Fibroblast of lung (primary cell): ENCODE data around the gene CHRNA3. TPM values are rescaled to one million over a fixed set of nuclear protein-coding genes. Genes with fewer than 3 reads are reported as not detected.

Source experiments
- DNase-seq, 2 donors: peaks; one replicate each; pipeline versions ENCODE4 v3.0.0 to v3.0.0-alpha.2; 2010; ENCODE audit warnings: low read depth in 2 of 2
- H2AFZ ChIP-seq: 2 replicates; pipeline ENCODE4 v1.5.1; 2012; ENCODE audit warnings: low read length, control low read depth, inconsistent platforms
- H3K27ac ChIP-seq: 2 replicates; pipeline ENCODE4 v1.5.1; 2011; ENCODE audit warnings: low read length, control low read depth; ENCODE audit not compliant: insufficient read depth
- H3K27me3 ChIP-seq: 2 replicates; pipeline ENCODE4 v1.5.1; 2011; ENCODE audit warnings: mild to moderate bottlenecking, low read length; ENCODE audit not compliant: control insufficient read depth, insufficient read depth
- H3K36me3 ChIP-seq: 2 replicates; pipeline ENCODE4 v1.5.1; 2011; ENCODE audit warnings: low read length; ENCODE audit not compliant: control insufficient read depth, insufficient read depth
- H3K4me1 ChIP-seq: 2 replicates; pipeline ENCODE4 v1.5.1; 2011; ENCODE audit warnings: low read length; ENCODE audit not compliant: control insufficient read depth, insufficient read depth; ENCODE audit errors: extremely low read depth
- H3K4me2 ChIP-seq: 2 replicates; pipeline ENCODE4 v1.5.1; 2011; ENCODE audit warnings: low read length, control low read depth; ENCODE audit not compliant: insufficient read depth; ENCODE audit errors: extremely low read depth
- H3K4me3 ChIP-seq, 4 experiments: fragments of 200-600 bp in 1 of 4; sonication (generic) in 1 of 4; replicated peaks in 1 of 4; 2 replicates each; pipeline ENCODE4 v1.5.1; 2011 to 2016; ENCODE audit warnings: low read length in 4 of 4, low read depth in 3 of 4, mild to moderate bottlenecking in 3 of 4, control low read depth in 2 of 4, inconsistent platforms in 1 of 4, mixed read lengths in 1 of 4; ENCODE audit not compliant: insufficient read depth in 1 of 4; ENCODE audit errors: control extremely low read depth in 1 of 4
- H3K79me2 ChIP-seq: 2 replicates; pipeline ENCODE4 v1.5.1; 2012; ENCODE audit warnings: mild to moderate bottlenecking, low read length, inconsistent platforms; ENCODE audit not compliant: control insufficient read depth, insufficient read depth
- H3K9ac ChIP-seq: 2 replicates; pipeline ENCODE4 v1.5.1; 2011; ENCODE audit warnings: mild to moderate bottlenecking, low read length, control low read depth; ENCODE audit not compliant: insufficient read depth
- H3K9me3 ChIP-seq: 2 replicates; pipeline ENCODE4 v1.5.1; 2012; ENCODE audit warnings: low read depth, low read length; ENCODE audit not compliant: control insufficient read depth, insufficient read depth
- H4K20me1 ChIP-seq: 2 replicates; pipeline ENCODE4 v1.5.1; 2011; ENCODE audit warnings: low read length; ENCODE audit not compliant: control insufficient read depth, insufficient read depth; ENCODE audit errors: extremely low read depth
- EZH2 ChIP-seq: IDR thresholded peaks from 2 replicates; pipeline ENCODE4 v1.5.1; 2012; ENCODE audit warnings: low read length, control low read depth, mild to moderate bottlenecking; ENCODE audit errors: missing control alignments
- polyA plus RNA-seq, 2 donors: library from polyadenylated mRNA; depleted of rRNA in 1 of 2; stranded (reverse) in 1 of 2; unstranded in 1 of 2; fragments of >200 nt; gene quantifications; 2 replicates each; pipeline ENCODE4 v1.2.1, GENCODE V29; 2011 to 2012; ENCODE audit warnings: missing spikeins in 1 of 2
- total RNA-seq: library from RNA; depleted of rRNA; stranded (reverse); fragments of >200 nt; gene quantifications from 2 replicates; pipeline ENCODE4 v1.2.1, GENCODE V29; 2014
- TF ChIP-seq, protein P1 (sequence below), 2 donors: IDR thresholded peaks in 1 of 2; conservative IDR thresholded peaks in 1 of 2; 1 replicate in 1 of 2; 2 replicates in 1 of 2; pipeline ENCODE4 v1.5.1; 2011 to 2012; ENCODE audit warnings: low read length in 2 of 2, control low read depth in 1 of 2, inconsistent platforms in 1 of 2, low read depth in 1 of 2, mild to moderate bottlenecking in 1 of 2

CHRNA3 gene
- total and polyA plus RNA-seq, 2 donors (not counting 1 experiment from before 2014, with no cell fraction given) = not detected

DNA sequence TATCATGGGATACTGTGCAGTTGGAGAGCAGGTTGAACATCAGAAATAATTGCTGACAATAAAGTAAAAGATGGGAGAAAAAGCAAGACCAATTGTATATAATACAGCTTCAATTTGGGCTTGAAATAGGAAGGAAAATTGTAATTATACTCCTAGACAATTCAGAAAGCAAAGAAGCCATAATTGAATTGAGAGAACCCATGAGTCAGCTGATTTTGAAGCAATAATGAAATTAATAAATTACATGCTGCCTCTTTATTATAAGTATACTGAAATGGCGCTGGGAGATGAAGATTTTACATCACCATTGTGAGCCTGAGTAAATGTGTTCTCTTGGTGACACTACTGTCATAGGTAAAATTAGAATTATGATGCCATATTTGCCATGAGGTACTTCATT lies 23.2 kb downstream of the CHRNA3 start:
- Histone ChIP-seq H3K4me3 (no peak overlapping the region), H3K9ac (no peak overlapping the region), H3K27ac (no peak overlapping the region), H2AFZ (no peak overlapping the region), H3K4me1 (no peaks in the 10 kb centered on the region), H3K36me3 (no peaks in the 10 kb centered on the region), H3K79me2 (no peaks in the 10 kb centered on the region), H3K4me2 (no peak overlapping the region), H4K20me1 (no peaks in the 10 kb centered on the region), H3K27me3 (no peaks in the 10 kb centered on the region), H3K9me3 (no peaks in the 10 kb centered on the region)
- no peak for DNase-seq
- TF ChIP-seq, protein P1, sequence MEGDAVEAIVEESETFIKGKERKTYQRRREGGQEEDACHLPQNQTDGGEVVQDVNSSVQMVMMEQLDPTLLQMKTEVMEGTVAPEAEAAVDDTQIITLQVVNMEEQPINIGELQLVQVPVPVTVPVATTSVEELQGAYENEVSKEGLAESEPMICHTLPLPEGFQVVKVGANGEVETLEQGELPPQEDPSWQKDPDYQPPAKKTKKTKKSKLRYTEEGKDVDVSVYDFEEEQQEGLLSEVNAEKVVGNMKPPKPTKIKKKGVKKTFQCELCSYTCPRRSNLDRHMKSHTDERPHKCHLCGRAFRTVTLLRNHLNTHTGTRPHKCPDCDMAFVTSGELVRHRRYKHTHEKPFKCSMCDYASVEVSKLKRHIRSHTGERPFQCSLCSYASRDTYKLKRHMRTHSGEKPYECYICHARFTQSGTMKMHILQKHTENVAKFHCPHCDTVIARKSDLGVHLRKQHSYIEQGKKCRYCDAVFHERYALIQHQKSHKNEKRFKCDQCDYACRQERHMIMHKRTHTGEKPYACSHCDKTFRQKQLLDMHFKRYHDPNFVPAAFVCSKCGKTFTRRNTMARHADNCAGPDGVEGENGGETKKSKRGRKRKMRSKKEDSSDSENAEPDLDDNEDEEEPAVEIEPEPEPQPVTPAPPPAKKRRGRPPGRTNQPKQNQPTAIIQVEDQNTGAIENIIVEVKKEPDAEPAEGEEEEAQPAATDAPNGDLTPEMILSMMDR (conservative IDR thresholded peaks at IDR 0.05 in 1 of 2, IDR thresholded peaks at IDR 0.05 in 1 of 2; ENCODE audit: low read depth in 1 of 2, low read length in 2 of 2) = no peak
- TF ChIP-seq EZH2 = no peak

DNA sequence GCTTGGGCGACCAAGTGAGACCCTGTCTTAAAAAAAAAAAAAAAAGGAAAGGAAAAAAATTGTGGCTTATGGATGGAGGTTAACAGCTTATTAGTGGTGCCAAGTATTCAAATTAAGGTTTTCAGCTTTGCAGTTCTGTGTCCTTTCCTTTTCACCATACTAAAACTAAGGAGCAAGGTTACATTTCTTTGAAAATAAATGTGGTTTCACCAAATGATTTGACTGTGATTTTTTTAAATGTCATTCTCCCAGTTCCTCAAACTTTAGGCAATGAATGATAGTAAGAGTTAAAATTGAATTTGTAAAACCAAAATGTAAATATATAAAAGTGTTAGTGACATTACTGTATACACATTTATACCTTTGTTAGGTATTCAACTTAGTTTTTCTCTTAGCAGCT lies 45.9 kb downstream of the CHRNA3 start:
- TF ChIP-seq EZH2 = no peak
- TF ChIP-seq, protein P1 (conservative IDR thresholded peaks at IDR 0.05 in 1 of 2, IDR thresholded peaks at IDR 0.05 in 1 of 2; ENCODE audit: low read depth in 1 of 2, low read length in 2 of 2) = no peak
- Histone ChIP-seq H3K4me3 (no peak overlapping the region), H3K79me2 (no peaks in the 10 kb centered on the region), H3K4me2 (no peak overlapping the region), H2AFZ (no peak overlapping the region), H3K4me1 (no peaks in the 10 kb centered on the region), H4K20me1 (no peaks in the 10 kb centered on the region), H3K36me3 (no peaks in the 10 kb centered on the region), H3K27me3 (no peaks in the 10 kb centered on the region), H3K27ac (no peak overlapping the region), H3K9me3 (no peaks in the 10 kb centered on the region), H3K9ac (no peak overlapping the region)
- no peak for DNase-seq

DNA sequence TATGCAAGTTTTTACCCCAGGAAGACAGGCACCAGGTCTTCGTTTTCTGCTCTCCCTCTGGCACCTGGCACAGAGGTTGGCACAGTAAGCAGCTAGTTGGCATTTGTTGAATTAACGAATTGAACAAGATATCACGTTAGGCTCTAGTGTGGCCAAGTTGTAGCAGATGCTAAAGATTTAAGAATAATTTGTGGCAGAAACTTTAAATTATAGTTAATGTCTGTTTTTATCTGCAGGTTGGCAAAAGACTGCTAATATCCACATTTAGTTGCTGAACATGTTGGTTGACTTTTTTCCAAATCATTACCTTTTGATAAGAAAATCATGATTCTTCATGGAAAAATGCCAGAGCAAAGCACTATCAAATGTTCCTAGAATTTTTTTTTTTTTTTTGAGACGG lies 47.4 kb downstream of the CHRNA3 start:
- no peaks in the 10 kb centered on the region for H3K9me3 ChIP-seq
- H3K9ac ChIP-seq = no peak overlapping the region
- no peak for DNase-seq
- TF ChIP-seq, protein P1 (conservative IDR thresholded peaks at IDR 0.05 in 1 of 2, IDR thresholded peaks at IDR 0.05 in 1 of 2; ENCODE audit: low read depth in 1 of 2, low read length in 2 of 2) = no peak
- no peak for TF ChIP-seq EZH2
- H3K4me1 ChIP-seq = no peaks in the 10 kb centered on the region
- no peaks in the 10 kb centered on the region for H3K27me3 ChIP-seq
- H3K4me2 ChIP-seq = no peak overlapping the region
- H2AFZ ChIP-seq = no peak overlapping the region
- no peaks in the 10 kb centered on the region for H3K79me2 ChIP-seq
- H4K20me1 ChIP-seq = no peaks in the 10 kb centered on the region
- no peak overlapping the region for H3K27ac ChIP-seq
- H3K4me3 ChIP-seq = no peak overlapping the region
- no peaks in the 10 kb centered on the region for H3K36me3 ChIP-seq
